Activated CD4-positive, alpha-beta T cell treated with anti-CD3 and anti-CD28 coated beads, Interleukin-2, amount 10 ng/mL, durations not matched to agents 24 days and 14 days (primary cell): ENCODE measurements around the gene SYNGR2. TPM values are rescaled to one million over a fixed set of nuclear protein-coding genes. Genes with fewer than 3 reads are reported as not detected.
A peak's percentile ranks its signal among the peaks of the same experiment; 100 is the strongest.
"Not testable (repeated sequence)": the region's sequence is repeated elsewhere in the genome, so short reads cannot be mapped to it uniquely, and the experiment has no call there.

Experiments
- DNase-seq: peaks from one replicate; pipeline ENCODE4 v3.0.0; 2022
- H3K27ac Mint-ChIP-seq: one replicate; pipeline ENCODE4 v1.8.0; 2022; ENCODE audit warnings: mild to moderate bottlenecking, mixed read lengths
- H3K27me3 Mint-ChIP-seq: one replicate; pipeline ENCODE4 v1.8.0; 2022; ENCODE audit warnings: mixed read lengths
- H3K36me3 Mint-ChIP-seq: one replicate; pipeline ENCODE4 v1.8.0; 2022; ENCODE audit warnings: low read depth, mild to moderate bottlenecking, mixed read lengths
- H3K4me1 Mint-ChIP-seq: one replicate; pipeline ENCODE4 v1.8.0; 2021; ENCODE audit warnings: mixed read lengths
- H3K4me3 Mint-ChIP-seq: one replicate; pipeline ENCODE4 v1.8.0; 2022; ENCODE audit warnings: mild to moderate bottlenecking, moderate library complexity, mixed read lengths
- H3K9me3 Mint-ChIP-seq: one replicate; pipeline ENCODE4 v1.8.0; 2021; ENCODE audit warnings: mixed read lengths
- intact Hi-C: fragments of 100-400 bp; cut with micrococcal nuclease; formaldehyde crosslinking; loops from one replicate; pipeline ENCODE4 v1.15.1; 2023
- total RNA-seq: library from RNA; stranded (reverse); gene quantifications from 2 replicates; pipeline ENCODE4 v1.2.3, GENCODE V29; 2022

SYNGR2 gene
- total RNA-seq, 1 donor from 2014 or later, result 125 TPM

DNA sequence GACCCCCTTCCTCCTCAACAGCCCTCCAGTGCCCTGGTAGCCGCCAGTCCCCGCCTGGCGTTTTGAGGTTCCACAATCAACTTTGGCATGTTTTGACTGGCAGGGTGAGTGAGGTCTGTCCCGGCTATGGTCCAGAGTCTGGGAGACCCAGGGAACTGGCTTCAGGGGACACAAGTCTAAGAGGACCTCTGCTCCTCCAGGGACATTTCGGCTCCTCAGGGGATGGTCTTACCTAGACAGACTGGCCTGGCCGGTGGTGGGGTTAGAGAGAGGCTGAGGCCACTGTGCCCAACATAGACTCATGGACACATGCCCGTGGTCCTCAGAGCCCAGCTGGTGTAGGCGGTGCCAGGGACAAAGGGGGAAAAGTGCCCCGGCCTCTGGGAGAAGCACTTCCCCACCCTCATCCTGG, 35.6 kb upstream of the SYNGR2 start:
- H3K27ac Mint-ChIP-seq, result peak overlapping the region; percentile 67
- DNase-seq, result no peak
- H3K27me3 Mint-ChIP-seq, result no peaks in the 10 kb centered on the region
- peaks cover 66% of the 10 kb centered on the region for H3K4me1 Mint-ChIP-seq
- no peaks in the 10 kb centered on the region for H3K9me3 Mint-ChIP-seq
- peak overlapping the region; percentile 83 for H3K4me3 Mint-ChIP-seq
- intact Hi-C loops, result loop anchor here (1.0 to 5.0 kb wide), 4 partner anchors 11 to 1705 kb away; partner anchors contain the start of genes CBX4 and SYNGR2
- H3K36me3 Mint-ChIP-seq, result peaks cover 62% of the 10 kb centered on the region

DNA sequence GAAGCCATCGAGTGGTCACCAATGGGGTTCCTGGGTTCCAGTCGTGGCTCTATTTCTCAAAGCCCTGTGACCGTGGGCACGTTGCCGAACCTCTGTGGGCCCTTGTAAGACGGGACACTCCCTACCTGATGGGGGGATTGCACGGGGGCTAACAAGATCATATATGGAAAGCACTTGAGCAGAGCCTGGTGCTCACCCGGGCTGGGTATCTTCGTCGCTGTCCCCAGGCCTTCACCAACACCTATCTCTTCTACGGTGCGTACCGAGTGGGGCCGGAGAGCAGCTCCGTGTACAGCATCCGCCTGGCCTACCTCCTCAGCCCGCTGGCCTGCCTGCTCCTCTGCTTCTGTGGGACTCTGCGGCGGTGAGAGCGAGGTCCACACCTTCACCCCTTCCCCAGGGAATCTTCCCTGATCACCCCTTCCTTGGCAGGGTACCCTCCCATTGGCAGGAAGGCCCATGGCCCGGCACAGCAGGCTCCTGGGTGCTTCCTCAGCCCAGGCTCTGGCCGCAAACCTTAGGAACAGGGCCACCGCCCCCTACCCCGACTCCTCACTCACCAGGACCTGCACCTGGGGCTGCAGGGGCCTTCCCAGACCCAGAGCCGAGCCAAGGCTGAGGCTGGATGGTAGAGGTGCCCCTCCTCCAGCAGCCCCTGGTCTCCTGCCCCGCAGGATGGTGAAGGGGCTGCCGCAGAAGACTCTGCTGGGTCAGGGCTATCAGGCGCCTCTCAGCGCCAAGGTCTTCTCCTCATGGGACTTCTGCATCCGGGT, 35.0 kb upstream of the SYNGR2 start:
- Mint-ChIP-seq H3K27ac (peak overlapping the region; percentile 67), H3K36me3 (peaks cover 65% of the 10 kb centered on the region), H3K9me3 (no peaks in the 10 kb centered on the region), H3K4me3 (peak overlapping the region; percentile 83), H3K27me3 (no peaks in the 10 kb centered on the region), H3K4me1 (peaks cover 72% of the 10 kb centered on the region)
- DNase-seq, result peak; percentile 70
- intact Hi-C loops, result loop anchor here (5.0 kb wide), 3 partner anchors 34 to 1704 kb away; partner anchors contain the start of genes CBX4 and SYNGR2

DNA sequence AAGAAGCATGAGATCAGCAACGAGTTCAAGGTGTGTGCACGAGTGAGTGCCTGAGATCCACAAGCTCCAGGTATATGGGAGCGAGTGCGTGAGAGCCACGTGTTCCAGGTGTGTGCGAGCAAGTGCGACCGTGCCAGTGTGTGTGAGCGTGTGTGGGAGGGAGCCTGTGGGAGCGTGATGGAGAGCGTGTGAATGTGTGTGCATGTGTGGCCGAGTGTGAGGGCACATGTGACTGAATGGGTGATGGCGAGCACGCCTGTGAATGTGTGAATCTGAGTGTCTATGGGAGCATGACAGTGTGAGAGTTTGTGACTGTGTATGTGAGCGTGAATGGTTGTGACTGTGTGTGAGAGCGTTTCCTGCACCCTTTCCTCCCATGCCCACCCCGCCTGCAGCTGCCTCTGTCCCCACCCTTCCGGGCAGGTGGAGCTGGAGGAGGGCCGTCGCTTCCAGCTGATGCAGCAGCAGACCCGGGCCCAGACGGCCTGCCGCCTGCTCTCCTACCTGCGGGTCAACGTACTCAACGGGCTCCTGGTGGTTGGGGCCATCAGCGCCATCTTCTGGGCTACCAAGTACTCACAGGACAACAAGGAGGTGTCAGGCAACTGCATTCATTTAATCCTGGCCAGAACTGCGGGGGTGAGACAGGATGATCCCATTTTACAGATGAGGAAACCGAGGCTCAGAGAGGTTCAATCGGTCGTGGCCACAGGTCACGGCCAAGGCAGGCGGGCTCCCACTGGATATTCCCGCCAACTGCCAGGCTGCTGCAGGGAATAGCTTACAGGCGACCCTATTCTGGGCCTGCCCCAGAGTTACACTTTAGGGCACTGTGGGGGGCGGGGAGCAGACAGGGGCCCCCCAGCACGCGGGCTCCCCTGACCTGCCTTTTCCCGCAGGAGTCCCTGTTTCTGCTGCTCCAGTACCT, 34.1 kb upstream of the SYNGR2 start:
- intact Hi-C loops, result loop anchor here (1.0 to 5.0 kb wide), 5 partner anchors 22 to 1703 kb away; partner anchors contain the start of genes CBX4 and SYNGR2
- peak; percentile 94 for DNase-seq
- peaks cover 75% of the 10 kb centered on the region for H3K4me1 Mint-ChIP-seq
- H3K27me3 Mint-ChIP-seq, result no peaks in the 10 kb centered on the region
- no peaks in the 10 kb centered on the region for H3K9me3 Mint-ChIP-seq
- H3K27ac Mint-ChIP-seq, result peak overlapping the region; percentile 67
- peak overlapping the region; percentile 83 for H3K4me3 Mint-ChIP-seq
- peaks cover 70% of the 10 kb centered on the region for H3K36me3 Mint-ChIP-seq

DNA sequence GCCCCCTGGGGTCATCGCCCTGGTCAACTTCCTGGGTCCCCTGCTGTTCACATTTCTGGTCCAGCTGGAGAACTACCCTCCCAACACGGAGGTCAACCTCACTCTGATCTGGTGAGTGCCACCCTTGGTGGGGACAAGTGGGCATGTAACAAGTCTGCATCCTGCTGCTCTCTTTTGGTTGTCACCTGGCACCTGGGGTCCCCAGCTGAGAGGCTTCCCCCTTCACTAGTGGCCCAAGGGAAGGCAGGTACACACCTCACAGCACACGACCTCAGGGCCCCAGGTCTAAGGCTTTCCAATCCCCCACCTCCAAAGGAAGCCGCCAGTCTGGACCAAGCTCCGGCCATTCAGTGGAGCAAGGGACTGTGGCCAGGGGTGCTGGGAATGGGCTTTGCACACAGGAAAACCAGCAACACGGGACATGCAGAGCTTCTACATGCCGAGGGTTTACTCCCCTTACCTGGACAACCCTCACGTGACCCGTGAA, 33.4 kb upstream of the SYNGR2 start:
- Mint-ChIP-seq H3K27me3 (no peaks in the 10 kb centered on the region), H3K36me3 (peaks cover 71% of the 10 kb centered on the region), H3K4me1 (peaks cover 72% of the 10 kb centered on the region), H3K4me3 (no peak overlapping the region), H3K27ac (no peak overlapping the region), H3K9me3 (no peaks in the 10 kb centered on the region)
- intact Hi-C loops, result loop anchor here (1.0 to 5.0 kb wide), 5 partner anchors 23 to 1702 kb away; partner anchors contain the start of genes CBX4 and SYNGR2
- no peak for DNase-seq

DNA sequence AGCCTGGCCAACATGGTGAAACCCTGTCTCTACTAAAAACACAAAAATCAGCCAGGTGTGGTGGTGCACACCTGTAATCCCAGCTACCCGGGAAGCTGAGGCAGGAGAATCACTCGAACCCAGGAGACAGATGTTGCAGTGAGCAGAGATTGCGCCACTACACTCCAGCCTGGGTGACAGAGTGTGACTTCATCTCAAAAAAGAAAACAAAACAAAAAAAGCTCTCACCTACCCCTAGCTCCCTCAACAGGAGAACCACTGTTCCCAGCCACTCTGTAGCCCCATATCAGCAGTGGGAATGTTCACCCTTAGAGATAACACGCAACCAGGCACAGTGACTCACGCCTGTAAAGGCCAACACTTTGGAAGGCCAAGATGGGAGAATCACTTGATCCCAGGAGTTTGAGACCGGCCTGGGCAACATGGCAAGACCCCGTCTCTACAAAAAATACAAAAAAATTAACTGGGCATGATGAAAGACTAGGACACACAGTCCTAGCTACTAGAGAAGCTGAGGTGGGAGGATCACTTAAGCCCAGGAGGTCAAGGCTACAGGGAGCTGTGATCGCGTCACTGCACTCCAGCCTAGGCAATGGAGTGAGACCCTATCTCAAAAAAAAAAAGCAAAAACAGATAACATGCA, 32.4 kb upstream of the SYNGR2 start:
- Mint-ChIP-seq H3K36me3 (peaks cover 72% of the 10 kb centered on the region), H3K27ac (peak overlapping the region; percentile 52), H3K4me3 (peak overlapping the region; percentile 50), H3K27me3 (no peaks in the 10 kb centered on the region), H3K9me3 (no peaks in the 10 kb centered on the region), H3K4me1 (peaks cover 68% of the 10 kb centered on the region)
- intact Hi-C loops, result loop anchor here (2.0 kb wide), 1 partner anchor 51 kb away; no protein-coding TSS in a partner anchor
- no peak for DNase-seq

DNA sequence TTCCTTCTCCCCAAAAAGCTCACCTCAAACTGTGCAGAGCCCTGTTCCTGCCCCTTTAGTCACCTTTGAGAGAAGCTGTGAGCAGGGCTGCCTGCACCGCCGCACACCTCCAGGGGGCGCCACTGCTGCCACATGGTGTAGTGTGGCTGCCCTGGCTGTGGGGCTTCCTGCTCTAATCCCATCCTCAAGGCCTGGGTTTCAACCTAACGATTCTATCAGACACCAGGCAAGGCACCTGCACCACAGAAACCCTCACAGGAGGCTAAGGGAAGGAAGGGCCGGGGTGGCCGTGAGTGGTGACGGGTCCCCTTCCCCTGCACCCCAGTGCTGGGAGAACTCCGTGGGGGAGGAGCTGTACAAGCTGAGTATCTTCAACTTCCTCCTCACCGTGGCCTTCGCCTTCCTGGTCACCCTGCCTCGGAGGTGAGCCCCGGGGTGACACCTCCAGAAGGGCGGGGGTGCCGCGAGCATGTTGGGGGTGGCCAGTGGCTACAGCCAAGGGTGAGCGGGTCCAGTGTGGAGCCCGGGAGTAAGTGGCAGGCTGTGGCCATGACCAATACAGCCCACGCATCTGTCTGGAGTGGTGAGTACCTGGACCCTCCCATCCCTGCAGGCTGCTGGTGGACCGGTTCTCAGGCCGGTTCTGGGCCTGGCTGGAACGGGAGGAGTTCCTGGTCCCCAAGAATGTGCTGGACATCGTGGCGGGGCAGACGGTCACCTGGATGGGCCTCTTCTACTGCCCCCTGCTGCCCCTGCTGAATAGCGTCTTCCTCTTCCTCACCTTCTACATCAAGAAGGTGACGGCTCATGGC, 30.8 kb upstream of the SYNGR2 start:
- Mint-ChIP-seq H3K4me1 (peaks cover 70% of the 10 kb centered on the region), H3K36me3 (peaks cover 69% of the 10 kb centered on the region), H3K27ac (peak overlapping the region; percentile 60), H3K27me3 (no peaks in the 10 kb centered on the region), H3K9me3 (no peaks in the 10 kb centered on the region), H3K4me3 (peak overlapping the region; percentile 48)
- peak; percentile 83 for DNase-seq
- intact Hi-C loops, result no loop called here

DNA sequence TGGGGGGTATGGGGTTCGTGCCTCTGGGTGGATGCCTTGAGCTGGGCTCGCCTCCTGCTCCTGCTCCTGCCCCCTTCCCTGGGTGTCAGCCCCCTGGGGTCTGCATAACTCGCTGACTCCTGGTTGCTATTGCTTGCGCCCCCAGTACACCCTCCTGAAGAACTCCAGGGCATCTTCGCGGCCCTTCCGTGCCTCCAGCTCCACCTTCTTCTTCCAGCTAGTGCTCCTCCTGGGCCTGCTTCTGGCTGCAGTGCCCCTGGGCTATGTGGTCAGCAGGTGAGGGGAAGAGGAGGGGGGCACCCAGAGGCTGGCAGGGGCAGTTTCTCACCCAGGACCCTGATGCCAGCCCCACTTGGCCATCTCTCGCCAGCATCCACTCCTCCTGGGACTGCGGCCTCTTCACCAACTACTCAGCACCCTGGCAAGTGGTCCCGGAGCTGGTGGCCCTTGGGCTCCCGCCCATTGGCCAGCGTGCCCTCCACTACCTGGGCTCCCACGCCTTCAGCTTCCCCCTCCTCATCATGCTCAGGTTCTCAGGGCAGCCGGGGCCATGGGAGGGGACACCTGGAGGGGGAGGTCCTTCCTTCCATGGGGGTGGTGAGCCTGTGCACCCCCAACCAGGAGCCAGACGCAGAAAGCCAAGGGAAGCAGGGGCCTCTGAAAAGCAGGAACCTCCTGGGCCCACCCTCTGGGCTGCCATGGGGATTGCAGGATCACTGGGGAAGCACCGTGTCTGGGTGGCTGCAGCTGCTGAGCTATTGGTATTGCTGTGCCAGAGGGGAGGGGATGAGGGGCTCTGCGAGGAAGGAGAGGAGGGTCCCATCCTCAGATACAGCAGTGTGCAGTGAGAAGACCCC, 29.9 kb upstream of the SYNGR2 start:
- H3K27ac Mint-ChIP-seq, result peak overlapping the region; percentile 60
- intact Hi-C loops, result no loop called here

DNA sequence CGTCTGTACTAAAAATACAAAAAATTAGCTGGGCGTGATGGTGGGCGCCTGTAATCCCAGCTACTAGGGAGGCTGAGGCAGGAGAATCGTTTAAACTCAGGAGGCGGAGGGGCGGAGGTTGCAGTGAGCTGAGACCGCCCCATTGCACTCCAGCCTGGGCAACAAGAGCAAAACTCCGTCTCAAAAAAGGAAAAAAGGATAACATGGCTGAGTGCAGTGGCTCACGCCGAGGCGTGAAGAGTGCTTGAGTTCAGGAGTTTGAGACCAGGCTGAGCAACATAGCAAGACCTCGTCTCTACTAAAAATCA, 28.6 kb upstream of the SYNGR2 start:
- intact Hi-C loops, result loop anchor here (1.0 kb wide), 3 partner anchors 10 to 74 kb away; partner anchors contain the start of genes AFMID, BIRC5, TK1 and TMC8
- H3K9me3 Mint-ChIP-seq, DNase-seq, H3K27me3 Mint-ChIP-seq: not testable (repeated sequence)
- H3K36me3 Mint-ChIP-seq, result peaks cover 51% of the 10 kb centered on the region
- peaks cover 52% of the 10 kb centered on the region for H3K4me1 Mint-ChIP-seq
- H3K4me3 Mint-ChIP-seq, result peak overlapping the region; percentile 31
- peak overlapping the region; percentile 76 for H3K27ac Mint-ChIP-seq

More for the DNA sequence above, 29.9 kb upstream of the SYNGR2 start:
- Mint-ChIP-seq H3K27me3 (no peaks in the 10 kb centered on the region), H3K9me3 (no peaks in the 10 kb centered on the region), H3K36me3 (peaks cover 64% of the 10 kb centered on the region), H3K4me3 (no peak overlapping the region), H3K4me1 (peaks cover 64% of the 10 kb centered on the region)
- DNase-seq, result peak; percentile 62

DNA sequence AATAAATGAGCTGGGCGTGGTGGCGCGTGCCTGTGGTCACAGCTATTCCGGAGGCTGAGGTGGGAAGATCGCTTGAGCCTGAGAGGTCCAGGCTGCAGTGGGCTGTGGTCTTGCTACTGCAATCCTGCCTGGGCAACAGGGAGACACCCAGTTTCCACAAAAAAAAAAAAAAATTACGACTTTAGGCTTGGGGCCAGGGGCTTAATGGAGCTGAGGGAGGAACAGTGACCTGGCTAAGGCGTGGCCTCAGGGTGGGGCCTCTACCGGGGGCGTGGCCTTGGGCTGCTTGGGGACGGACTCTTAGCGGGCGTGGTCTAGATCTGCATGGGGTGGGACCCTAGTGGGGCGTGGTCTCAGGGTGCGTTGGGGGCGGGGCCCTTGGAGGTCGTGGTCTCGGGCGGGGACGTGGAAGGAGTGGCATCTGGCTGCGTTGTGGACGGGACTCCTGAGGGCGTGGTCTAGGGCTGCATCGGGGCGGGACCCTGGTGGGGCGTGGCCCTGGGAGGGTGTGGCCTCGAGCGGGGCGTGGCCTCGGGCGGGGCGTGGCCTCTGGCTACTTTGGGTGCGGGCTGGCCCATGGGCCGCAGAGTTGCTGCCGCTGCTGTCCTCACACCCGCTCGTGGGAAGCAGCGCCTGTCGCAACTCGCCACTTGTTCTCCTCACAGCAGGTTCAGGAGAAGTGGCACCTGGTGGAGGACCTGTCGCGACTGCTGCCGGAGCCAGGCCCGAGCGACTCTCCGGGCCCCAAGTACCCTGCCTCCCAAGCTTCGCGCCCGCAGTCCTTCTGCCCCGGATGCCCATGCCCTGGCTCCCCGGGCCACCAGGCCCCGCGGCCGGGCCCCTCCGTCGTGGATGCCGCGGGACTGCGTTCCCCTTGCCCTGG, 28.0 kb upstream of the SYNGR2 start:
- Mint-ChIP-seq H3K4me3 (peak overlapping the region; percentile 31), H3K4me1 (peaks cover 48% of the 10 kb centered on the region), H3K27me3 (no peaks in the 10 kb centered on the region), H3K36me3 (peaks cover 46% of the 10 kb centered on the region), H3K9me3 (no peaks in the 10 kb centered on the region), H3K27ac (peak overlapping the region; percentile 76)
- intact Hi-C loops, result loop anchor here (1.0 kb wide), 3 partner anchors 10 to 74 kb away; partner anchors contain the start of genes AFMID, BIRC5, TK1 and TMC8
- peak; percentile 99 for DNase-seq

DNA sequence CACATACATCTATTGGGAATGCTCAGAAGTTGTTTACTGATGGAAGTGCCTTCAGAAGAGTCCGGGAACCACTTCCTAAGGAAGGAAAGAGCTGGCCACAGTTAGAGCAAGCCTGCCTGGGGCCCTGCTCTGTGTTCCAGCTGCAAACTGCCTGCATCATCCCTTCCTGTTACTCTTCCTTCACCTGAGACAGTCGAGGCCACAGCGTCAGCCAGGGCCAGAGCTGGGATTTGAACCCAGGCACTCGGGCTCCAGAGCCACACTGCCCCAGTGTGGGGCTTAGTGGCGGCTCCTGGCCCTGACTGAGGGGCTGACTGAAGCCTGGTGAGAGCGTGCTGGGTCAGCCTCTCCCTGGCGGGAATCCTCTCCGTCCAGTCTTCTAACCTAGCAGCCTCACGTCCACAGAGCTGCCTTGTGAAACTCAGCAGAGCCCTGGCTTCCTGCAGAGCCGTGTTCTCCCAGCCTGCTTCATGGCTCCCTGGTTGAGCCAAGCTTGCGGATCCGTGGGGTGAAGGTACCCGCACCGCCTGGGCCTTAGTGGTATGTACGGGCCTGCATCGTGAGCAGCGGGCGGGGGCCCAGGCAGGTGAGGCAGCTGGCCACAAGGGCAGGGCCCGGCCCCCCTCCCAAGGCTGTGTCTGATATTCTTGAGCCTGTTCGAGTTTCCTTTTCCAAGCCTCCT, 26.8 kb upstream of the SYNGR2 start:
- DNase-seq, result no peak
- Mint-ChIP-seq H3K36me3 (peaks cover 36% of the 10 kb centered on the region), H3K27me3 (no peaks in the 10 kb centered on the region), H3K4me1 (peaks cover 38% of the 10 kb centered on the region), H3K4me3 (no peak overlapping the region), H3K27ac (no peak overlapping the region), H3K9me3 (no peaks in the 10 kb centered on the region)
- intact Hi-C loops, result no loop called here
